ENCODE measurements around the gene GPATCH8.

DNA sequence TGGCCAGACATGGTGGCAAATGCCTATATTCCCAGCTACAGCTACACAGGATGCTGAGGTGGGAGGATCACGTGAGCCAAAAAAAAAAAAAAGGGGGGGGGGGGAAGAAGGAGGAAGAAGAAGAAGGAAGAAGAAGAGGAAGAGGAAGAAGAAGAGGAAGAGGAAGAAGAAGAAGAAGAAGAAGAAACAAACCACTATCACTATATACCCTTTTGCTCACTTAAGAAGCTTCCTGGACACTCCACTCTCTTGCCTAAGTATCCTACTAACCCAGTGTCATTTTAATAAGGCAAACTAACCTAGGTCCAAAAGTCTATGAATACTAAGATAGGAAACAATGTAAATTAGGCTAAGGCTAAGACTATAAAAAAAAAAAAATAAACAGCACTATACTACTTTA lies 54.8 kb downstream of the GPATCH8 start:
- TF ChIP-seq, protein P1, sequence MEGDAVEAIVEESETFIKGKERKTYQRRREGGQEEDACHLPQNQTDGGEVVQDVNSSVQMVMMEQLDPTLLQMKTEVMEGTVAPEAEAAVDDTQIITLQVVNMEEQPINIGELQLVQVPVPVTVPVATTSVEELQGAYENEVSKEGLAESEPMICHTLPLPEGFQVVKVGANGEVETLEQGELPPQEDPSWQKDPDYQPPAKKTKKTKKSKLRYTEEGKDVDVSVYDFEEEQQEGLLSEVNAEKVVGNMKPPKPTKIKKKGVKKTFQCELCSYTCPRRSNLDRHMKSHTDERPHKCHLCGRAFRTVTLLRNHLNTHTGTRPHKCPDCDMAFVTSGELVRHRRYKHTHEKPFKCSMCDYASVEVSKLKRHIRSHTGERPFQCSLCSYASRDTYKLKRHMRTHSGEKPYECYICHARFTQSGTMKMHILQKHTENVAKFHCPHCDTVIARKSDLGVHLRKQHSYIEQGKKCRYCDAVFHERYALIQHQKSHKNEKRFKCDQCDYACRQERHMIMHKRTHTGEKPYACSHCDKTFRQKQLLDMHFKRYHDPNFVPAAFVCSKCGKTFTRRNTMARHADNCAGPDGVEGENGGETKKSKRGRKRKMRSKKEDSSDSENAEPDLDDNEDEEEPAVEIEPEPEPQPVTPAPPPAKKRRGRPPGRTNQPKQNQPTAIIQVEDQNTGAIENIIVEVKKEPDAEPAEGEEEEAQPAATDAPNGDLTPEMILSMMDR (IDR thresholded peaks at IDR 0.05), result no peak
- TF ChIP-seq POLR2A (IDR thresholded peaks at IDR 0.05), result no peak

Data from Peyer's patch (tissue), 4 donors.